Psoas muscle (tissue), 8 donors: ENCODE measurements around the gene MMUT. TPM values are rescaled to one million over a fixed set of nuclear protein-coding genes. Genes with fewer than 3 reads are reported as not detected.

Experiments
- ATAC-seq, 4 donors: fragments of 200-7000 bp; cut with Tn5 transposase; one replicate each; pipeline ENCODE4 v1.9.1; 2020; ENCODE audit warnings: moderate library complexity in 3 of 4, mild to moderate bottlenecking in 2 of 4
- DNase-seq, 2 donors: peaks; one replicate each; pipeline ENCODE4 v3.0.0-alpha.2; 2020
- H3K27ac ChIP-seq: fragments of 200-600 bp; one replicate; pipeline ENCODE4 v1.8.0; 2022
- H3K27me3 ChIP-seq, 3 donors: fragments of 200-600 bp in 1 of 3; one replicate each; pipeline versions ENCODE4 v1.6.1 to v1.8.0; 2013 to 2022; ENCODE audit warnings: low read length in 2 of 3, mild to moderate bottlenecking in 2 of 3, moderate library complexity in 1 of 3; ENCODE audit not compliant: insufficient read depth in 3 of 3
- H3K36me3 ChIP-seq, 2 donors: fragments of 200-600 bp in 1 of 2; one replicate each; pipeline versions ENCODE4 v1.6.1 to v1.8.0; 2013 to 2022; ENCODE audit warnings: low read depth in 1 of 2, mild to moderate bottlenecking in 1 of 2, moderate library complexity in 1 of 2; ENCODE audit not compliant: insufficient read depth in 1 of 2
- H3K4me1 ChIP-seq: fragments of 200-600 bp; one replicate; pipeline ENCODE4 v1.8.0; 2022
- H3K4me3 ChIP-seq: fragments of 200-600 bp; one replicate; pipeline ENCODE4 v1.8.0; 2022; ENCODE audit warnings: mild to moderate bottlenecking
- H3K9me3 ChIP-seq: fragments of 200-600 bp; one replicate; pipeline ENCODE4 v1.8.0; 2022
- WGBS, 3 donors: extraction: QIAGEN DNeasy Blood & Tissue Kit; methylation state at CpG; one replicate each; pipeline versions ENCODE4 v1.1.6 to v1.1.7; 2013; 5-methylcytosine and 5-hydroxymethylcytosine counted together
- intact Hi-C, 2 donors: fragments of 100-400 bp; cut with DNase I; formaldehyde crosslinking; loops; one replicate each; pipeline versions ENCODE4 v1.11.0 to v1.14.2; 2022
- polyA plus RNA-seq, 3 donors: library from polyadenylated mRNA; stranded (reverse); fragments of 200-250 nt; gene quantifications; one replicate each; pipeline ENCODE4 v1.2.3, GENCODE V29; 2013
- total RNA-seq, 4 donors: library from RNA; stranded (reverse); fragmentation: NEBNext Ultra II Directional in 2 of 4; extraction: Animal tissue kit (Norgen Biotek cat#: 25700) in 2 of 4; gene quantifications; one replicate each; pipeline versions ENCODE4 v1.2.1 to v1.2.4, GENCODE V29; 2021 to 2023
- TF ChIP-seq, protein P1 (sequence below): fragments of 200-600 bp; IDR thresholded peaks from one replicate; pipeline ENCODE4 v1.8.0; 2022; ENCODE audit warnings: antibody characterized with exemption
- donor health status: healthy with polysubstance abuse.
- donor health status: DM: no; HTN: no; CAD: no; lungs with moderate emphysema.
- donor health status: Bipolar disorder and iron deficiency.
- donor health status: healthy.
- donor health status: DM: yes; HTN: yes; CAD: no.
- donor health status: DM: no; HTN: no; CAD: no.
- donor health status: DM: no; HTN: no; CAD: no.
- donor health status: DM: yes; HTN: yes; CAD: no.

The MMUT gene
- total and polyA plus RNA-seq, 7 donors, result 13.1 to 24.5 (median 22.1) TPM

DNA sequence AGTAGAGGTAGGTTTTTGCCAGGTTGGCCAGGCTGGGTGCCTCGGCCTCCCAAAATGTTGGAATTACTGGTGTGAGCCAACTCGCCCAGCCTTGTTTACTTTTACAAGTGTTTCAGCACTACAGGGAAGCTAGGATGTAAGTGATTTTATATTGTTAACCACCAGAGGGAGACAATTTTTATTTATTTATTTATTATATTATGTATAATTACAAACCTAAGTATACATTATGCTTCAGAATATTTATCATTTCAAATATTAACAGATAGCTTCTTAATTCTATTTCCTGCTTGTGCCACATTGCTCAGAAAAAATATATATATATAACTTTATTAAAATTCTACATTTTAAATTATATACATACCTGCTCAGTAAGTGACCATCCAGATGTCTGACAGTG, 9.8 kb downstream of the MMUT start:
- Histone ChIP-seq H3K27ac (no peak overlapping the region), H3K4me3 (no peak overlapping the region), H3K9me3 (no peaks in the 10 kb centered on the region), H3K4me1 (no peaks in the 10 kb centered on the region), H3K27me3 (no peaks in the 10 kb centered on the region), H3K36me3 (peaks cover 0 to 98% of the 10 kb centered on the region in 2 donors)
- intact Hi-C loops, result no loop called here
- no peak for DNase-seq
- ATAC-seq, result no peak
- WGBS, 3 donors, result 94 to 100% (median 94%) methylated on average over 2 of the region's 2 CpGs
- TF ChIP-seq, protein P1, sequence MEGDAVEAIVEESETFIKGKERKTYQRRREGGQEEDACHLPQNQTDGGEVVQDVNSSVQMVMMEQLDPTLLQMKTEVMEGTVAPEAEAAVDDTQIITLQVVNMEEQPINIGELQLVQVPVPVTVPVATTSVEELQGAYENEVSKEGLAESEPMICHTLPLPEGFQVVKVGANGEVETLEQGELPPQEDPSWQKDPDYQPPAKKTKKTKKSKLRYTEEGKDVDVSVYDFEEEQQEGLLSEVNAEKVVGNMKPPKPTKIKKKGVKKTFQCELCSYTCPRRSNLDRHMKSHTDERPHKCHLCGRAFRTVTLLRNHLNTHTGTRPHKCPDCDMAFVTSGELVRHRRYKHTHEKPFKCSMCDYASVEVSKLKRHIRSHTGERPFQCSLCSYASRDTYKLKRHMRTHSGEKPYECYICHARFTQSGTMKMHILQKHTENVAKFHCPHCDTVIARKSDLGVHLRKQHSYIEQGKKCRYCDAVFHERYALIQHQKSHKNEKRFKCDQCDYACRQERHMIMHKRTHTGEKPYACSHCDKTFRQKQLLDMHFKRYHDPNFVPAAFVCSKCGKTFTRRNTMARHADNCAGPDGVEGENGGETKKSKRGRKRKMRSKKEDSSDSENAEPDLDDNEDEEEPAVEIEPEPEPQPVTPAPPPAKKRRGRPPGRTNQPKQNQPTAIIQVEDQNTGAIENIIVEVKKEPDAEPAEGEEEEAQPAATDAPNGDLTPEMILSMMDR, result peak; percentile 16

DNA sequence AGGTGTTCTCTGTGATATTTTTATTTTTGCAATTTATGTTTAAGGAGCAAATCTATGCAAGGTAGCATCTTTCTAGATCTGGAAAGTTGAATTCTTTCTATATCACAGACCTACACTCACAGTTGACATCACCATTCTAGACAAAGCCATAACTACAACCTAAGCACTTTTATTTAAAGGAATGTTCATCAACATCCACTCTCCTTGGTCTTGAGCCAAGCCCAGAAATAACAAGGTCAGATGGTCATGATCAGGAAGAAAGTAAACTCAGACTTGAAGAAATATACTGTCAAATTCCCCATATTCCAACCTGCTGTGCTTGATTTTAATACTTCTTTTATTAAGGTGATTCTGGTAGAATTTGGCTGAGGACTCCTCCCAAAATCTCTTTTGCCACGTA, 32.2 kb downstream of the MMUT start:
- H3K27ac ChIP-seq, result no peak overlapping the region
- intact Hi-C loops, result no loop called here
- no peak for ATAC-seq
- no peaks in the 10 kb centered on the region for H3K27me3 ChIP-seq
- 90 to 99% (median 97%) methylated on average over 1 of the region's 1 CpG for WGBS, 3 donors
- H3K4me3 ChIP-seq, result no peak overlapping the region
- TF ChIP-seq, protein P1, result no peak
- no peak for DNase-seq
- no peaks in the 10 kb centered on the region for H3K9me3 ChIP-seq
- H3K36me3 ChIP-seq, result peaks cover 4 to 71% of the 10 kb centered on the region in 2 donors
- H3K4me1 ChIP-seq, result no peaks in the 10 kb centered on the region

DNA sequence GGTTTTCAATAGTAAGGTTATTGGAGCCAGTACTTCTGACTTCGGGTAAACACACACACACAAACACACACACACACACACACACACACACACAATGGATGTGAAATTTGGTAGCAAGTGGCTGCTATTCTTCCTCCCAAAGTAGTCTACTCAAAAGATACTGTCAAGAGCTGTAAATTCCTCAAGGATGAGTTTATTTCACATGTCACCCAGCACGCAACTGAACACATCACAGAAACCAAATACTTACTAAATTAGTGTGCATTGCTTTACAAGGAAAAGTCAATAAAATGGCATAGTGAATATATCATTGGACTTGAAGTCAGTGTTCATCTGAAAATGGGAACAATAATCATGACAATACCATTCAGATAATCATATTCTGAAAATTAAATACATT, 32.9 kb downstream of the MMUT start:
- Histone ChIP-seq H3K9me3 (no peaks in the 10 kb centered on the region), H3K4me1 (no peaks in the 10 kb centered on the region), H3K4me3 (no peak overlapping the region), H3K27me3 (no peaks in the 10 kb centered on the region), H3K27ac (no peak overlapping the region), H3K36me3 (peaks cover 4 to 64% of the 10 kb centered on the region in 2 donors)
- no peak for ATAC-seq
- TF ChIP-seq, protein P1, result no peak
- intact Hi-C loops, result no loop called here
- DNase-seq, result no peak
- WGBS, 3 donors, result 60 to 88% (median 76%) methylated on average over 2 of the region's 2 CpGs

DNA sequence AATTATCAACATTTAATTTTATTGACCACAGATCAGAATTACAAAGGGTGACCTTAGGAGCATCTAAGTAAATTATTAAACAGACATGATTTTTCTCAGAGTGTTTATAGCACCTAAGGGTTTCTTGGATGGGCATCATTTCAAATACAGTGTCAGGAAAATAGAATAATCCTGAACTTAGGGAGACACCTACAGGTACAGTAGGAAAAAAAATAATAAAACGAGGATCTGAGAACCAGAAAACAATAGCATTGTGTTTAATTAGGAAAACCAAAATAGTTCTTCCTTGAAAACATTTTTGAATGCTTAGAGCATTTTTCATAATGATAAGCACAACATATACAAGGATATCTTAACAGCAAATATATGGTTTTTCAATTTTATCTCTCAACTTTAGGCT, 39.2 kb downstream of the MMUT start:
- no peak for DNase-seq
- 39 to 50% (median 48%) methylated on average over 1 of the region's 1 CpG for WGBS, 3 donors

DNA sequence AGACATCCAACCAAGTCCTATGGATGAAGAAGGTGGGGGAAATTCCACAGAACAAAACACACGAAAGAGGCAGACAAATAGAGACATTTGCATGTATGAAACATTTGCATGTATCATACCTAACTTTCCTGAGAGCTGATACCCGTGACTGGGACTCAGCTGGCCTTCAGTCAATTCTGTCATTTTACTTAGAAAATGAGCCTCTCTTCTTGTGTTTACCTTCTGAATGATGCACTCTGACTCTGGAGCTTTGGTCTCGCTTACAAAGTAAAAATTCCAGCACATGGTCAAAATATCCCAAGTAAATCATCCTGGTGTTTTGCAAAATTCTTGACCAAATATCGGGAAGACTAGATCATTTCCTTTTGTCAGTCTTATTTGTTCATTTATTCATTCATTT, 46.9 kb downstream of the MMUT start:
- Histone ChIP-seq H3K4me1 (no peaks in the 10 kb centered on the region), H3K27ac (no peak overlapping the region), H3K36me3 (no peaks in the 10 kb centered on the region), H3K4me3 (no peak overlapping the region), H3K27me3 (no peaks in the 10 kb centered on the region), H3K9me3 (no peaks in the 10 kb centered on the region)
- DNase-seq, result no peak
- intact Hi-C loops, result no loop called here
- WGBS, 3 donors, result 69 to 77% (median 72%) methylated on average over 4 of the region's 4 CpGs
- TF ChIP-seq, protein P1, result no peak
- ATAC-seq, result no peak

More for the DNA sequence above, 39.2 kb downstream of the MMUT start:
- no peaks in the 10 kb centered on the region for H3K4me1 ChIP-seq
- no peak overlapping the region for H3K27ac ChIP-seq
- peaks cover 0 to 7% of the 10 kb centered on the region in 2 donors for H3K36me3 ChIP-seq
- no peak overlapping the region for H3K4me3 ChIP-seq
- H3K9me3 ChIP-seq, result no peaks in the 10 kb centered on the region
- no peaks in the 10 kb centered on the region for H3K27me3 ChIP-seq
- ATAC-seq, result no peak
- TF ChIP-seq, protein P1, result no peak
- intact Hi-C loops, result no loop called here
